Suprapubic skin (tissue), 3 donors: ENCODE data around the gene ADORA1.

ENCODE experiments used
- CTCF ChIP-seq, 2 donors: fragments of 200-600 bp in 1 of 2; fragments of 450-650 bp in 1 of 2; sonication (generic) in 1 of 2; IDR thresholded peaks; one replicate each; pipeline ENCODE4 v1.5.1; 2016 to 2019; ENCODE audit warnings: antibody characterized with exemption in 2 of 2, mild to moderate bottlenecking in 1 of 2, moderate library complexity in 1 of 2
- POLR2A ChIP-seq, 2 donors: fragments of 450-650 bp; IDR thresholded peaks; one replicate each; pipeline ENCODE4 v1.6.1; 2017; ENCODE audit warnings: antibody characterized with exemption in 2 of 2, mild to moderate bottlenecking in 2 of 2, moderate library complexity in 2 of 2

- TF ChIP-seq CTCF (IDR thresholded peaks at IDR 0.05) (no peak), POLR2A (IDR thresholded peaks at IDR 0.05) (no peak)
Observed at GRCh38 chr1:203120325-203121153, 7.0 kb upstream of the ADORA1 start.
